Esophagus (tissue), 2 donors: ENCODE data around the gene MRPL2. TPM values are rescaled to one million over a fixed set of nuclear protein-coding genes. Genes with fewer than 3 reads are reported as not detected.

ENCODE experiments used
- H3K27ac ChIP-seq, 2 donors: one replicate each; pipeline ENCODE4 v1.5.1; 2013; ENCODE audit warnings: low read depth in 2 of 2, mild to moderate bottlenecking in 2 of 2, inconsistent platforms in 1 of 2, low read length in 1 of 2, moderate library complexity in 1 of 2
- H3K27me3 ChIP-seq, 2 donors: one replicate each; pipeline ENCODE4 v1.6.1; 2013; ENCODE audit warnings: low read length in 2 of 2, control low read depth in 1 of 2, mild to moderate bottlenecking in 1 of 2; ENCODE audit not compliant: insufficient read depth in 2 of 2, control insufficient read depth in 1 of 2
- H3K36me3 ChIP-seq, 2 donors: one replicate each; pipeline ENCODE4 v1.6.1; 2013; ENCODE audit warnings: low read length in 1 of 2; ENCODE audit not compliant: control insufficient read depth in 2 of 2, insufficient read depth in 2 of 2
- H3K4me1 ChIP-seq, 2 donors: one replicate each; pipeline ENCODE4 v1.6.1; 2013; ENCODE audit warnings: low read length in 1 of 2; ENCODE audit not compliant: control insufficient read depth in 2 of 2, insufficient read depth in 2 of 2
- H3K4me3 ChIP-seq, 2 donors: one replicate each; pipeline ENCODE4 v1.5.1; 2013; ENCODE audit warnings: low read length in 2 of 2, mild to moderate bottlenecking in 2 of 2, low read depth in 1 of 2, moderate library complexity in 1 of 2
- H3K9me3 ChIP-seq, 2 donors: one replicate each; pipeline ENCODE4 v1.6.1; 2013; ENCODE audit warnings: mild to moderate bottlenecking in 2 of 2, low read depth in 1 of 2, low read length in 1 of 2, moderate library complexity in 1 of 2; ENCODE audit not compliant: control insufficient read depth in 2 of 2, insufficient read depth in 1 of 2
- WGBS, 2 donors: extraction: QIAGEN DNeasy Blood & Tissue Kit; methylation state at CpG; one replicate each; pipeline ENCODE4 v1.1.7; 2013; 5-methylcytosine and 5-hydroxymethylcytosine counted together
- polyA plus RNA-seq, 2 donors: library from polyadenylated mRNA; stranded (reverse); fragments of 200-250 nt; gene quantifications; one replicate each; pipeline ENCODE4 v1.2.3, GENCODE V29; 2013
- donor health status: healthy with polysubstance abuse.
- donor health status: Bipolar disorder and iron deficiency.

Gene MRPL2
- polyA plus RNA-seq, result 10 to 100 TPM; 48.9 to 54.6 TPM

GRCh38 chr6:43059168-43060033, at the start of gene MRPL2, which contains the start of gene KLC4:
TSS of gene MRPL2 (minus strand) at chr6:43059434. CDS start at chr6:43059381, 53 bp downstream.
TSS of gene KLC4 (plus strand) at chr6:43059631. CDS start at chr6:43061336, 1,705 bp downstream.
- peak within 1 kb of the TSS; percentile 85 to 90 for H3K27ac ChIP-seq
- 0 to 1% methylated on average over 61 to 64 of the region's 64 CpGs for WGBS, 2 donors
- peak within 1 kb of the TSS; percentile 87 to 98 for H3K4me3 ChIP-seq
- H3K27me3 ChIP-seq, result no peaks in the 10 kb centered on the region
- H3K36me3 ChIP-seq, result peaks cover 0 to 18% of the 10 kb centered on the region in 2 donors
- no peaks in the 10 kb centered on the region for H3K9me3 ChIP-seq
- H3K4me1 ChIP-seq, result peaks cover 0 to 2% of the 10 kb centered on the region in 2 donors

- Histone ChIP-seq H3K27ac (no peak overlapping the region), H3K27me3 (no peaks in the 10 kb centered on the region), H3K36me3 (no peaks in the 10 kb centered on the region), H3K9me3 (no peaks in the 10 kb centered on the region), H3K4me1 (peaks cover 0 to 3% of the 10 kb centered on the region in 2 donors), H3K4me3 (no peak overlapping the region)
- WGBS, 2 donors, result 92 to 95% methylated on average over 12 of the region's 12 CpGs
Measured at GRCh38 chr6:43107344-43108062, 48.3 kb upstream of the MRPL2 start.

- Histone ChIP-seq H3K27me3 (no peaks in the 10 kb centered on the region), H3K36me3 (no peaks in the 10 kb centered on the region), H3K4me3 (no peak overlapping the region), H3K9me3 (no peaks in the 10 kb centered on the region), H3K4me1 (peaks cover 0 to 3% of the 10 kb centered on the region in 2 donors), H3K27ac (no peak overlapping the region)
- 87 to 90% methylated on average over 9 of the region's 9 CpGs for WGBS, 2 donors
Measured at GRCh38 chr6:43105538-43106222, 46.4 kb upstream of the MRPL2 start.

- Histone ChIP-seq H3K9me3 (no peaks in the 10 kb centered on the region), H3K4me3 (no peak overlapping the region), H3K4me1 (peaks cover 0 to 3% of the 10 kb centered on the region in 2 donors), H3K27ac (no peak overlapping the region), H3K36me3 (no peaks in the 10 kb centered on the region), H3K27me3 (no peaks in the 10 kb centered on the region)
- 55 to 56% methylated on average over 2 of the region's 2 CpGs for WGBS, 2 donors
Measured at GRCh38 chr6:43103253-43103876, 44.1 kb upstream of the MRPL2 start.

GRCh38 chr6:43101497-43101896, 42.3 kb upstream of the MRPL2 start:
- no peaks in the 10 kb centered on the region for H3K9me3 ChIP-seq
- no peaks in the 10 kb centered on the region for H3K36me3 ChIP-seq
- no peaks in the 10 kb centered on the region for H3K27me3 ChIP-seq
- H3K4me3 ChIP-seq, result no peak overlapping the region
- H3K27ac ChIP-seq, result no peak overlapping the region
- H3K4me1 ChIP-seq, result peaks cover under 1 to 3% of the 10 kb centered on the region in 2 donors
- WGBS, 2 donors, result 68 to 76% methylated on average over 4 of the region's 4 CpGs

- peaks cover 0 to 2% of the 10 kb centered on the region in 2 donors for H3K4me1 ChIP-seq
- peak overlapping the region in 1 of 2 donors; percentile 80 for H3K27ac ChIP-seq
- 72 to 76% methylated on average over 4 of the region's 4 CpGs for WGBS, 2 donors
- H3K36me3 ChIP-seq, result no peaks in the 10 kb centered on the region
- no peak overlapping the region for H3K4me3 ChIP-seq
- no peaks in the 10 kb centered on the region for H3K9me3 ChIP-seq
- no peaks in the 10 kb centered on the region for H3K27me3 ChIP-seq
Measured at GRCh38 chr6:43097502-43097901, 38.3 kb upstream of the MRPL2 start.

GRCh38 chr6:43097098-43097489, 37.9 kb upstream of the MRPL2 start:
- H3K27me3 ChIP-seq, result no peaks in the 10 kb centered on the region
- WGBS, 2 donors, result 22 to 33% methylated on average over 5 of the region's 5 CpGs
- H3K9me3 ChIP-seq, result no peaks in the 10 kb centered on the region
- H3K36me3 ChIP-seq, result no peaks in the 10 kb centered on the region
- H3K27ac ChIP-seq, result peak overlapping the region; percentile 80 to 84
- no peak overlapping the region for H3K4me3 ChIP-seq
- peaks cover 0 to 2% of the 10 kb centered on the region in 2 donors for H3K4me1 ChIP-seq

- WGBS, 2 donors, result 27 to 48% methylated on average over 8 of the region's 8 CpGs
- peak overlapping the region; percentile 80 to 84 for H3K27ac ChIP-seq
- no peaks in the 10 kb centered on the region for H3K27me3 ChIP-seq
- H3K36me3 ChIP-seq, result no peaks in the 10 kb centered on the region
- H3K9me3 ChIP-seq, result no peaks in the 10 kb centered on the region
- peaks cover 0 to 2% of the 10 kb centered on the region in 2 donors for H3K4me1 ChIP-seq
- H3K4me3 ChIP-seq, result peak overlapping the region in 1 of 2 donors; percentile 13
Measured at GRCh38 chr6:43096451-43097097, 37.3 kb upstream of the MRPL2 start.
